NB4 (cell line): ENCODE data around the gene IPPK.

Experiments used
- MYC ChIP-seq: IDR thresholded peaks from 2 replicates; pipeline ENCODE4 v1.6.1; 2011; ENCODE audit warnings: low read depth, low read length
- POLR2A ChIP-seq: IDR thresholded peaks from 2 replicates; pipeline ENCODE4 v1.6.1; 2011; ENCODE audit warnings: mild to moderate bottlenecking; ENCODE audit not compliant: insufficient read length; ENCODE audit errors: extremely low read depth
- TF ChIP-seq, protein P1 (sequence below): IDR thresholded peaks from one replicate; pipeline ENCODE4 v1.5.1; 2012; ENCODE audit warnings: low read depth, low read length

DNA sequence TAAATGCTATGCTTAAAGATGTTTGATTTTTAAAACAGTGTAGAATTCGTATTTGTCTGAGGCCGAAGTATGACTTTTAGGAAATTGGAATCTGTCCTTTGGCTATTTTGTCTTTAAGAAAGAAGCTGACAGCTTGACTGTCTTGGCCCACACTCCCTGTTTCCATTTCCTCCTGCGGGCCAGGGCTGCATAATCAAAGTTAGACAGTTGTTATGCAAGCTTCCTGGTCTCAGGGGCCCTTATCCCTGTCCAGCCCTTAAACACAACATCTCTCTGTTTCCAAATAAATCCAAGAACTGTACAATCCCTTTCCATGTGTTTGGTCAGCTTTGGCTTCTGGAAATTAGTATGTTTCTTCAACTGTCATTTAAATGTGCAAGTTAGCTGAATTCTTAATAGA is 79.6 kb downstream of the IPPK start:
- no peak for TF ChIP-seq POLR2A
- TF ChIP-seq, protein P1, sequence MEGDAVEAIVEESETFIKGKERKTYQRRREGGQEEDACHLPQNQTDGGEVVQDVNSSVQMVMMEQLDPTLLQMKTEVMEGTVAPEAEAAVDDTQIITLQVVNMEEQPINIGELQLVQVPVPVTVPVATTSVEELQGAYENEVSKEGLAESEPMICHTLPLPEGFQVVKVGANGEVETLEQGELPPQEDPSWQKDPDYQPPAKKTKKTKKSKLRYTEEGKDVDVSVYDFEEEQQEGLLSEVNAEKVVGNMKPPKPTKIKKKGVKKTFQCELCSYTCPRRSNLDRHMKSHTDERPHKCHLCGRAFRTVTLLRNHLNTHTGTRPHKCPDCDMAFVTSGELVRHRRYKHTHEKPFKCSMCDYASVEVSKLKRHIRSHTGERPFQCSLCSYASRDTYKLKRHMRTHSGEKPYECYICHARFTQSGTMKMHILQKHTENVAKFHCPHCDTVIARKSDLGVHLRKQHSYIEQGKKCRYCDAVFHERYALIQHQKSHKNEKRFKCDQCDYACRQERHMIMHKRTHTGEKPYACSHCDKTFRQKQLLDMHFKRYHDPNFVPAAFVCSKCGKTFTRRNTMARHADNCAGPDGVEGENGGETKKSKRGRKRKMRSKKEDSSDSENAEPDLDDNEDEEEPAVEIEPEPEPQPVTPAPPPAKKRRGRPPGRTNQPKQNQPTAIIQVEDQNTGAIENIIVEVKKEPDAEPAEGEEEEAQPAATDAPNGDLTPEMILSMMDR: no peak
- no peak for TF ChIP-seq MYC
